ENCODE measurements around the gene THRB.

THRB gene

DNA sequence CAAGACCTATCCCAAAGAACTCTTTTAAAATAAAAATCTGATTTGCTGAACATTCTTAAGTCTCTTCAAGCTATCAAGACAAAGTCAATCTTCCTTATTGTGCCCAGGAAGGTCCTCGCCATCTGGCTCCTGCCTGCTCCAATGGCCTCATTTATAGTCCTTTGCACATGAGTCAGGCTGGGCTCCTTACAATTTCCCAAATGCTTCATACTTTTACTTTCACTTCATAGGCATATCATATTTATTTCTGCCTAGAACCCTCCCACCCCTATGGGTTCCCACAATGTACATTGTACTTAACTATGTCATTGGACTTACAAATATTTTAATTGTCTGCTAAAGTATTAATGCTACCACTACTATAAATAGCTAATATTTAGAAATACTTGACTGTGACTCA, 9.1 kb downstream of the THRB start:
- DNase-seq = no peak

DNA sequence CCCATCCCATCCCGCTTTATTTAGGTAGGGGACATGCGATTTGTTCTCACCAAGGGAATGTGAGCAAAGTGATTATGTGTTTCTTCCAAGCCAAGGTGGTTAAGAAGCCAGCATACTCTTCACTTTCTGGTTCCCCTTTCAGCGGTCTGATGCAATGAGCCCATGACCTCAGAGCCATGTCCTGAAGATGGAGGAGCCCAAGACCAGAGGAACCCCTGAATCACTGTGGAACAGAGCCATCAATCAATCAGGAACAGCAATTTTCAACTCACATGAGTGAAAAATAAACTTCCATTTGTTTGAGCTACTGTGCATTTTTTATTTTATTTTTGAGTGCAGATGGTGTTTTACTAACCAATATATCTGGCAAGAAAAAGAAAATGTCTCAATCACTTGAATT, 10.8 kb downstream of the THRB start:
- DNase-seq = no peak

DNA sequence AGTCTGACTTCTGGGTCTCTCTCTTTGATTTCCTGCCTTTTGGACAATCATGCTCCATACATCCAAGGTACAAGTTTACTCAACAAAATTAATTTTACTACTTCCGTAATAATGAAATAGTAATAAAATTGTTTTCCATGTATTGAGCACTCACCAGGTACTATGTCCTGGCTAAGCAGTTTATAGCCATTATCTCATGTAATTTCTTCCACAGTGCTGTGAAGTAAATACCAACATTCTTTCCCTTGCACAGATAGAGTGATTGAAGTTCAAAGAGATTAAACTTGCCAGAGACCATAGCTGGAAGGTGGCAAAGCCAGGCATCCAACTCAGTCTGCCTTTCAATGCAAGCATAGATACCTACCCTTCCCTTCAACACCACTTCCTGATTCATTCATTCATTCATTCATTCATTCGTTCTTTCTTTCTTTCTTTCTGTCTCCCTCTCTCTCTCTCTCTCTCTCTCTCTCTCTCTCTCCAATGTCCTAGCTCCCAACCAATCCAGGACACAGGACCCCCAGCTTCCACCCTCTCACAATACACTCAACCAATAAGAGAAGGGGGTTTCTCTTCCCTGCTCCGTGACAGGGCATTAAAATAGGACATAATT, 12.4 kb downstream of the THRB start:
- DNase-seq = no peak

DNA sequence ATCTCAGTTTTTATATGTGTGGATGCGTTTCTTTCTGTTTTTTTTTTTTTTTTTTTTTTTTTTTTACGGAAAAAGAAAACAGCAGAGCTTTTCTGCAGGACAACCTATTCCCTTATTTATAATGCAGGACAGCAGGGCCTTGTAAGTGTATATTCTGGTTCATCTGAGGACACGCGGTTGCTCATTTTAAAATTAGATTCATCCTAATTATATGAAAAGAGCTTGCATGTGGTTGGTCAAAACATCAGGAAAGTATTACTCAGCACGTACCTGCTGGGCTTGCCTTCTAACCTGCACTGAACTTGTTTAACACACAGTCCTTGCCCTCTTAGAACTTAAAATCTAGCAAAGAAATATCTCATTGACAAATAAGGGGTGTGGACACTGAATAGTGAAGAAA, 13.5 kb downstream of the THRB start:
- no peak for DNase-seq

DNA sequence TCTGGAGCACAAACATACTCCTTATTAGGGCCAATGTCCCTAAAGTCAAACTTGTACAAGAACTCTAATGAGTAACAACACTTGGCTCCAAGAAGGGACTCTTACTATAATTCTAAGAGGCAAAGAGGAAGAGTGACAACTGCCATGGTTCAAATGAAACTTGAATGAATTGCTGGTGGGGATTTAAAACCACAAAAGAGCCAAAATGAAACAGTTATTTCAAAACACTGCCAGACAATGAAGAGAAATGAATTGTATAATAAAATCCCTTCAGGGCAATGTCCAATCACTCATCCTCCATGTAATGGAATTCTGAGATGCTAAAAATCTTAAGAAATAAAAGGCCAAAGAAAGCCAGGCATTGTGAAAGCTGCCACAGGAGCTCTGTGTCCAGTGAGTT, 14.2 kb downstream of the THRB start:
- DNase-seq = no peak

DNA sequence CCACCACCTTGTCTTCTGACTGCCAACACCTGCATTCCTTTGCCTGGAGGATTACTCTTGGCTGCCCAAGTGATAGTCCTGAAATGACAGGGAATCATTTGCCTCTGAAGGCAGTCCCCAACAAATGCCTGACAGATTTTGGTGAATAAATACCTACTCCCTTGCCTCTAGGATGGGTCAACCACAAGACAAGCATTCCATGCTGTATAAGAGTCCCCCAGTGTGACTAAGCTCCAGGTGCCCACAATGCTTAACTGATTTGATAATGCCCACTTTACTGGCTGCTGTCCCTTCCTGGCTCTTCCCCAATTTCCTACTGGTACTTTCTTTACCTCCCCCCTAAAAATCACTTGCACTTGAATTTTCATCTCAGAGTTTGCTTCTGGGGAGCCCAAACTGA, 14.8 kb downstream of the THRB start:
- no peak for DNase-seq

DNA sequence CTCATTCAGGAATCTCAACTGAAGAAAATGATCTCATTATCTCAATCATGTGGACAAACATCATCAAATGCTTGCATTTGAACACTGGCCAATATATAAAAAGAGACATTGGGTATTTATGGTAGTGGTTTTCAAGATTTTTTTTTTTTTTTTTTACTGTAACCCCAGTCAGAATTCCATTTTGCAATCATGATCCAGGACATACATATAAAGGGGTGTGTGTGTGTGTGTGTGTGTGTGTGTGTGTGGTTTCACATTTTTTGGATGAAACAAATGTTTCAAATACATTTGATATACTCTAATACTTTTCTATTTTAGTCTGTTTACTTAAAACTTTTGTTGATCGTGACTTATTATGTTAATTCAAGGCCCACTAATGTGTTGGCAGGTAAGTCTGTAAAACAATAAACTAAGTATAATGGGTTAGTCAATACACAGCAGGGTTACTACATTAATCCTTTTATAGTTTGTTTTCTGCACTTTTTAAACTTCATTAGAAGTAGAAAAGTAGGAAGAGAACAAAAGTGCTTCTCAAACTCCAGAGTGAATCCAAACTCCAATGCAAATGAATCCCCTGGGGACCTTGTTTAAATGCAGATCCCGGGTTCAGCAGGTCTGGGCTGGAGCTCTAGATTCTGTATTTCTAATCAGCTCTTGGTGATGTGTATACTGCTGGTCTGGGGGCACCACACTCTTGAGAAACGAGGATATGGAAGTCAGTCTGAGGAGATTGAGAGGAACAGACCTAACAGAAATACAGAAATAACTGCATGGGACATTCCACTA, 17.6 kb downstream of the THRB start:
- no peak for DNase-seq

DNA sequence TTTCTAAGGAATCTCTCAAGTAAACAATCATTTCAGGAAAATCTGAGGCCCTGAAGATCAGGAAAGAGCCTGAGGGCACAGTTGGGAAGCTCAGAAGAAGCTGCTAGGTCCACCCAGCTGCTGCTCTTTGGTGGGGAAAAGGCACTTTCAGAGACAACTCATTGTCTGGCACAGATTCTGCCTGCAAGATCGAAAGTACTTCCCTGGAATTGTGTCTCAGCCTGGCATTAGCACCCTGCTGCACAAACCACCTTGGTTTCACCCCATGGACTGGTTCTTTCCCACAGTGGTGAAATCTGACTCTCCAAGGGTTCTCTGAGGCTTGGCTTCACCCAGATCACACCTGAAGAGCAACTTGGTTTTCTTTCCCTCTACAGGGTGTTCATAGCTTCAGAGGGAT, 18.7 kb downstream of the THRB start:
- no peak for DNase-seq

DNA sequence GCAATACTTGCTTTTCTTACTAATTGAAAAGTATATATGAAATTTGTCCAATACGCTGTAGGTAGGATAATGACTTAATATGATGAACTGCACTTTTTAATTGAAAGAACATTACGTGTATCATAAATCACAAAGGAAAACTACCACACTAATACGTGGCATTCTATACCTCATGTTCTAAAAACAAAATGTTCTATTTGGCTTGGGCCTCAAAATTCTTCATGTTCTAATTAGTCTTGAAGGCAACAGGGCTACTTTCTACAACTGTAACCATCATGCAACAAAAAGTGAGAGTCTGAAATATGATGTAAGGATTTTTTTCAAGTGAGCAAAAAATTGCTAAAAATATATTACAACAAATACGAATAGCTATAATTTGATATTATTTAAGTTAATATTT, 19.8 kb downstream of the THRB start:
- DNase-seq = no peak

DNA sequence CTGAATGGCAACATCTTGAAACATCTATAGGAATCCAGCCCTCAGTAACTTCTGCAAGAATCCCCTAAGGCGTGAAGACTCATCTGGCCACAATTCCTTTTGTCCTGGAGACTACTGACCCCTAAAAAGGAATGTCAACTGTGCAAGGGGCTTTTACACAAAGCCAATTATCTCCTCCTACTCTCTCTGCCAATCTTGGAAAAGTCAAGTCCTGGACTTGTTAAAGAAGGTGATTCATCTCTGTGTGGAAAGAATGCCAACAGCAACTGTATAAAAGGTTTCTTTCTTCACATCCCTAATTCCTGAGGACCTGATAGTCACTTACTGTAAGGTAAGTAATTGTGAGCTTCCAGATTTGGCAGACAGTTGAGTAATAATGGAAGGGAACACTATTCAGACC, 22.3 kb downstream of the THRB start:
- no peak for DNase-seq

DNA sequence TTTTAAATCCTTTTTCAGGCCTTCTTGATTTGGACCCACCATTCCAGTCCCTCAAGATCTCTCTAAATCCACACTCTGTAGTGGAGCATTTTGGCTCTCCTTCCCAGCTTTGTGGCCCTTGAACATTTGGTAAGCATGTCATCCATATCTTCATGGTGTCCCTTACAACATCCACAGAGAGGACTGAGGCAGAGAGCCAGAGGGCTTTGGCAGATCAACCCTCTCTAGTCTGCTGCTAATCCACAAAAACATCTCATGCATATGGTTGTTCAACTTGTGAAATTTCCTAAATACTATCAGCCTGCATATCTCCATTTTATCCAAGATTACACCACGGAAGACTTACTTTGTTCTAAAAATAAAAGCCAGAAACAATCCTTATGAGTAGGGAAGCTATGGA, 23.2 kb downstream of the THRB start:
- no peak for DNase-seq

DNA sequence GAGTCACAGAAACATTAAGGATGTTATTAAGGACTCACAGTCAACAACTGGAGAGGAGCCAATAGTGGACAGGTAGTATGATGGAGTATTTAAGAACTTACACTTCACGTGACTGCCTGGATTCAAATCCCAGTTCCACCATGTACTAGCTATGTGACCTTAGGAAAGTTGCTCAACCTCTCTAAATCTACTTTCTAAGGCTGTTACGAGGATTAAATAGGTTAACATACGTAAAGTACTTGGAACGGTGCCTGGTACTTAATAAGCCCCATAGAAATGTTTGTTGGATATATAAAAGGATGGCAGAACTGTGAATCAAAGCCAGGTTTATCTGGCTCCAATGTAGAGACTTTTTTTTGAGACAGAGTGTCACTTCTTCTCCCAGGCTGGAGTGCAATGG, 24.4 kb downstream of the THRB start:
- no peak for DNase-seq

DNA sequence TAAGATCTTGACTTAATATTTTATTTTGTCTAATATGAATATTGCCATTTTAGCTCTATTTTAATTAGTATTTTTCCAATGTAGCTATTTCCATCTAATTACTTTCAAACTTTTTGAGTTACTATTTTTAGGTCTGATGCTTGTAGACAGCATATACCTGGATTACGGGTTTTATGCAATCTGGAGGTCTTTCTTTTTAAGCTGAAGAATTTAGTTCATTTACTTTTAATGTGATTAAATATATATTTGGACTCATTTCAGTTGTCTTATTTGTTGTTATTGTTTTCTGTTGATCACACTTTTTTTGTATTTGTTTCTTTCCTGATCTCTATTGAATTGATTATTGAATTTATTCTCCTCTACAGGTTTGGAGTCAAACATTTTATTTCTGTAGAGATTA, 30.3 kb downstream of the THRB start:
- no peak for DNase-seq

DNA sequence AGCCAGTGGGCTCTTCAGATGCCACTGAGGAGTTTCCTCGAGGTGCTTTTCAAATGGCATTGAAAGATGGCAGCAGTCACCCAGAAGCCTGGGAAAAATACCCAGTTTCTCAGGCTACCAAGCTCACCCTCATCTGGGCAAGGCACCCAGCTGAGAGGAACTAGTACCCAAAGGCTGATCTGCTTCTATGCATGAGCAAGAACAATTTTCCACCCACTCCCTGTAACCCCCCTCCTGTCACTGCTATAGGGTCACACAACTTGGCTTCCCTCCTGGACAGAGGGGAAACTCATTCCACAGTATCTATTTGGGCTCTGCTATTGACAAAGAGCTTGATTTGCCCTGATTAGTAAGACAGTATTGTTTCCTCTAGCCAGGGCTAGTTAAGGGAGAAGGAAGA, 31.9 kb downstream of the THRB start:
- no peak for DNase-seq

DNA sequence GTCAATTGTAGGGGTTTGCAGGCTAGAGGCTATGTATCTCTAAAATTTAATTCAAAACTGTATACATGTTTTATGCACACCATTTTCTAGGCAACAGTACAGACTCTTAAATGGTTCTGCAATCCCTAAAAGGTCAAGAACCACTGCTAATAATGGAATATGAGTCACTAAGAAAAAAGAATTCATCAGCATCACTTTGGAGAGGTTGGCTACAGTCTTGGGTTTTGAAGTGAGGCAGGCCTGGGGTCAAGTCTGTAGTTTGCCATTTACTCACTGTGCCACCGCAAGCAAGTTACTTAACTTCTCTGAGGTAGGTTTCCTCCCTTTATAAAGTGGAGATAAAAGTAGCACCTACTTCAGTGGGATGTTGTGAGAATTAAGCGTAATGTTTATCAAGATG, 33.7 kb downstream of the THRB start:
- DNase-seq = no peak

DNA sequence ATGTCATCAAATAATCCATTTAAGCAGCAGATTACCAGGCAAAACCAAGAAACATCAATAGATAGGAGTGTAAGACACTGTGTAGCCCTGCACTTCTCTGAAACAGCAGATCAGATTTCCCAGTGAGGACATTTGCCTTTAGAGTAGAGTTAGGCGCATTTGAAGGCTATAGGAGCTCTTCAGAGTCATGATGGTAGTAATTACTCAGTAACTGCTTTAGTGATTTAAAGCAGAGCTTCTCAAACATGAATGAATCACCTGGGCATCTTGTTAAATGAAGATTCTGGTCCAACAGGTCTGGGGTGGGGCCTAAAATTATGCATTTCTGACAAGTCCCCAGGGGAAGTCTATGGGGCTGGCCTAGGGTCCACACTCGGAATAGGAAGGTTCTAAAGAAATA, 36.9 kb downstream of the THRB start:
- DNase-seq = no peak

DNA sequence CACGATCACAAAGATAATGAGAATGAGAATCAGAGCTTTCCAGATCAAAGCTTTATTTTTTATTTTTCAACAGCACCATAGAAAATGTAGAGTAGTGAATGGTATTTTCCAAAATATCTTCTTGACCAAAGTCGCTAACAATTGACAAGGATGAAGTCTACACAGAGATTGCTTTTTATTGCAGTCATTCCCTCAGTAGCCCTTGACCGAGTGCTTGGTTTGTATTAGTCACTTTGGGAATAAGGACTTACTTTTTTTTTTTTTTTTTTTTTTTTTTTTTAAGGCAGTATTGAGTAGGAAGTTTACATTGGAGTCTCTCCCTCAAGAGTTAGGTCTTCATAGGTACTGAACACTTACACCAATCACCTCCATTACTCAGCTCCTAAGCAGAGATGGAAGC, 39.8 kb downstream of the THRB start:
- DNase-seq = no peak

DNA sequence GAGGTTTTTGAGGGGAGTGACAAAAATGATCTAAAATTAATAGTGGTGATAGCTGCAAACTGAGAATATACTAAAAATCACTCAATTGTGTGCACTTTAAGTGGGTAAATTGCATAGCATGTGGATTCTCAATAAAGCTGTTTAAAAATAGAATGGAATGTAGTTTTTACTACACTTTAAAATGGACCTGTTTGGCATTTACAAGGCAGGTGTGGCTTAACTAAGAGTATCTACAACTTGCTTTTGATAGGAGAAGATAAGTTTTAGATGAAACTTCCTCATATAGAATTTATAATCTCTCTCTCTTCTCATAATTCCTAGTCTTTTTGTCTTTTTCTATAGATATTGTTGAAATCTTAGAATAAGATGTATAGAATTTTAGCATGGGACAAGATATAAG, 40.3 kb downstream of the THRB start:
- DNase-seq = no peak

DNA sequence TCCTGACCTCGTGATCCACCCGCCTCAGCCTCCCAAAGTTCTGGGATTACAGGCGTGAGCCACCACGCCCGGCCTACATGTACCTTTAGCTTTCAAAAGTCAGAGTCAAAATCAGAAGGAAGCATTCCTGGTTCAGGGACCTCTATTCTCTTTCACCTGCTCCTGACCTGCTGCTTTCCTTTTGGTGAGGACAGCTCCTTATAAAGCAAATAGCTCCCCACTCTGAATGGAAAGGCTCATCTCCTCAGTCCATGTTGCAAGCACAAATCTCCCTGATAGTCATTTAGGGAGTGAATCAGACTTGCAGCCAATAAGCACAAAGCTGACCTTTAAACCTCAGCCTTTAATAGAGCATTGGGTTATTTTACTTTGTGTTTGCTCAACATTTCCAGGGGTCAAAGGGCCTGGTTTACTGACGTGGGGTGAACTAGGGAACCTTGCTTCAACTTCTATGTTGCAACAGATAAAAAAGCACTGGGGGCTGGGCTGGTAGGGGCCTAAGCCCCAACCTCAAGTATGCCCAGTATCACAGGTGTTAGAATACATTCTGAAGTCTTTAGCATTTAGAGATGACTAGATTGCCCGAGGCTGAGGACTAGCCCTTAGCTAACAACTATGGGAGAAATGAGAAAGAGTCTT, 43.1 kb downstream of the THRB start:
- DNase-seq = no peak

DNA sequence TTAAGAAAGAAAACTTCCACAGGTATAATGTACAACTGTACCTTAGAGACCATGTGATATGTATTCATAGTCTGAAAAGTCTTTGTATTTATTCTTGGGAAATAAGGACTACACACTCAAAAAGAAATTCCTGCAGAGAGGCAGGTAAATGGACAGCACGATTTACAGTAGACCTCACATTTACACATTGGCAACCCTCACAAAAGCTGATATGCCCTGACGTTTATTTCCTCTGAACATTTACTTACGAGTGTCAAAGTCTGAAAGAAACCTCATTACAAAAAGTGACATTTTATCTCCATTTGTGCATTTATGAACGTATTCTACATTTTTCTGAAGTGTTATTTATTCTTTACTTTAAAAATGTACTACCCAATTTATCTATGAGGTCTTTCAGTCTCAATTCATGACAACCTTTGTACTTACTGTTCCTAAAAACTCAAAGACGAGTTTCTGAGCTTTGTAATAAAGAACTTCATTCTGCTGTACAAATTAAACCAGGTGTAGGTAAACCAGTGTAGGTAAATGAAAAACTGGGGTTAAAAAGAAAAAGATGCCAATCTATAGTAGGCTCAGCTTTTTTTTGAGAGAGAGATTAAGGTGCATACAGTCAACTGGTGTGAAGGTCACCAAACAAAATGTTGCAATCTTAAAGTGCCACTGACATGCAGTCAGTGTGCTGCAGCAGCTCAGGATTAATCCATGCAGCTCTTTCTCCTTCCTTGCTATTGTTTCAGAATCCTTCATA, 44.3 kb downstream of the THRB start:
- no peak for DNase-seq

DNA sequence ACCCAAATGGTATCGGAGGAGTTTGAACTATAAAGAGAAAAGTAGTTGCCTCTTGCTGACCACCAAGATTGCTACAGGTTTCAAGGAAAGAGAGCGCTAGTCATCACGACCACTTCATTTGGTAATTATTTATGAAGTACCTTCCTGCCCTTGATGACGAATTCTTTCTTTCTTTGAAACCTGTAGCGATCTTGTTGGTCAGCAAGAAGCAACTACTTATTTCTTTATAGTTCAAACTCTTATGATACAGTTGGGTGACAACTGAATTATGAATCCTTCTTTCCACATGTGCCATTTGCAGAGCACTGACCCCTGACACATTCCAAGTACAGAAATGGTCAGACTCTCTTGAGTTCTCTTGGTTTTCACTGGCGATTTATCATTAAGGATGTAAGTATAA, 46.8 kb downstream of the THRB start:
- no peak for DNase-seq

DNA sequence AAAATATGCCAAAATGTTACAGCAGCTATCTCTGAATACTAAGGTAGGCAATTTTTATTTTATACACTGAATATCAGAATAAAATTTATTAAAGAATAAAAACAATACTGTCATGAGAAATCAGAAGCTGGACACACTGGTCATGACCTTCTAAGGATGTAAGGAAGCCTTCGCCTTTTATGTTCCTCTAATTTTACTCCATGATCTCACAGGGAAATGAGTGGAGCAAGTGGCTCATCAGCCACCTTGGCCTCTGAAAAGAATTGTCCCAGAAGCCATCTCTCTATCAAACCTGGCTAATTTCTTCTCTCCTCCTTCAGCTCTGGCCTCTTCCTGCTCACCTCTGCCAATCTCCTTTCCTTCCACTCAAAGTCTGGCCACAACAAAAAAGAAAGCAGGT, 48.6 kb downstream of the THRB start:
- no peak for DNase-seq

DNA sequence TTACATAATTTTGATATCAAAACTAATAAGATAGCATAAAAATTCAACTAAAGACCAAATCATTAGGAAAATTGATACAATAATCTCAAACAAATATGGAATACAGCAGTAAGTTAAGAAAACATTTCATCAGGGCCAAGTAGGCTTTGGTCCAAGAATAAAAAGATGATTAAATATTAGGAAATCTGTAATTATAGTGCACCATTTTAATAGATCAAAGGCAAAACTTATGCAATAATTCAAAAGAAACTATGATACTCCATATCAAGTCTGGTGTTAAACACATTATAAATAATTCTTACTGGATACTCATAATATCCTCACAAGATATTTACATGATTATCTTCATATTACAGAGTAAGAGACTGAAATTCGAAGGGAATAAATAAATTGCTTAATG, 51.2 kb downstream of the THRB start:
- no peak for DNase-seq

Measured in cortex of kidney (tissue), 1 donor.